ENCODE data around the gene NPC1L1. TPM values are rescaled to one million over a fixed set of nuclear protein-coding genes. Genes with fewer than 3 reads are reported as not detected.

The NPC1L1 gene
- total and polyA plus RNA-seq, 2 donors (not counting 1 experiment from before 2014, with no cell fraction given), result 0.07 TPM; not detected in 1

GRCh38 chr7:44482502-44483485, 58.3 kb downstream of the NPC1L1 start:
- H3K36me3 ChIP-seq (replicated peaks in 1 of 2; ENCODE audit: control extremely low read depth in 1 of 2, control insufficient read depth in 1 of 2, extremely low read depth in 1 of 2, insufficient read depth in 2 of 2, low read length in 1 of 2), result peaks cover 6 to 79% of the 10 kb centered on the region in 2 experiments
- POLR2A ChIA-PET, result no interaction called here

More at GRCh38 chr7:44482502-44483485, 58.3 kb downstream of the NPC1L1 start:
- Mint-ChIP-seq H3K27ac (no peak overlapping the region), H3K27me3 (no peaks in the 10 kb centered on the region), H3K9me3 (ENCODE audit: insufficient read depth) (peaks cover 12% of the 10 kb centered on the region), H3K4me1 (peaks cover 33% of the 10 kb centered on the region), H3K4me3 (no peak overlapping the region)
- no peak for DNase-seq
- Histone ChIP-seq H3K79me2 (ENCODE audit: control insufficient read depth, insufficient read depth, low read length) (peaks cover 86% of the 10 kb centered on the region), H2AFZ (ENCODE audit: insufficient read depth, low read depth, low read length, poor library complexity, severe bottlenecking) (no peak overlapping the region), H3K27me3 (replicated peaks in 1 of 4; ENCODE audit: control extremely low read depth in 1 of 4, control insufficient read depth in 3 of 4, insufficient read depth in 4 of 4, low read length in 3 of 4) (no peaks in the 10 kb centered on the region), H3K4me2 (replicated peaks; ENCODE audit: low read depth, low read length, poor library complexity, severe bottlenecking) (no peak overlapping the region), H4K20me1 (ENCODE audit: control insufficient read depth, insufficient read depth, low read length, poor library complexity, severe bottlenecking) (peaks cover 67% of the 10 kb centered on the region), H3K9ac (ENCODE audit: low read length) (no peak overlapping the region), H3K27ac (ENCODE audit: low read length in 2 of 2) (no peak overlapping the region), H3K9me3 (ENCODE audit: control extremely low read depth in 1 of 3, control insufficient read depth in 2 of 3, insufficient read depth in 1 of 3, low read length in 2 of 3) (peaks cover 0 to 8% (median 0%) of the 10 kb centered on the region in 3 donors), H3K4me1 (ENCODE audit: control insufficient read depth in 2 of 2, insufficient read depth in 2 of 2, low read length in 2 of 2) (peaks cover 4 to 15% of the 10 kb centered on the region in 2 donors), H3K4me3 (ENCODE audit: control extremely low read depth in 1 of 5, extremely low read depth in 1 of 5, insufficient read depth in 1 of 5, low read depth in 2 of 5, low read length in 4 of 5) (no peak overlapping the region)
- TF ChIP-seq EZH2 (IDR thresholded peaks at IDR 0.05; ENCODE audit: borderline replicate concordance, insufficient read depth, low read depth, low read length, poor library complexity, severe bottlenecking) (no peak), CTCF (IDR thresholded peaks at IDR 0.05) (no peak)
- intact Hi-C loops (cut with micrococcal nuclease), result no loop called here
- WGBS (ENCODE audit: insufficient coverage), result no CpG with 5 or more reads among the region's 2 CpGs
- no peak for ATAC-seq (ENCODE audit: low read depth)
- CTCF ChIA-PET, result no interaction called here

Data from B cell (primary cell).